COLO829 (cell line): ENCODE measurements around the gene OLR1.

Experiments
- DNase-seq: peaks from one replicate; pipeline ENCODE4 v3.0.0; 2012; ENCODE audit warnings: low spot score

OLR1 gene

DNA sequence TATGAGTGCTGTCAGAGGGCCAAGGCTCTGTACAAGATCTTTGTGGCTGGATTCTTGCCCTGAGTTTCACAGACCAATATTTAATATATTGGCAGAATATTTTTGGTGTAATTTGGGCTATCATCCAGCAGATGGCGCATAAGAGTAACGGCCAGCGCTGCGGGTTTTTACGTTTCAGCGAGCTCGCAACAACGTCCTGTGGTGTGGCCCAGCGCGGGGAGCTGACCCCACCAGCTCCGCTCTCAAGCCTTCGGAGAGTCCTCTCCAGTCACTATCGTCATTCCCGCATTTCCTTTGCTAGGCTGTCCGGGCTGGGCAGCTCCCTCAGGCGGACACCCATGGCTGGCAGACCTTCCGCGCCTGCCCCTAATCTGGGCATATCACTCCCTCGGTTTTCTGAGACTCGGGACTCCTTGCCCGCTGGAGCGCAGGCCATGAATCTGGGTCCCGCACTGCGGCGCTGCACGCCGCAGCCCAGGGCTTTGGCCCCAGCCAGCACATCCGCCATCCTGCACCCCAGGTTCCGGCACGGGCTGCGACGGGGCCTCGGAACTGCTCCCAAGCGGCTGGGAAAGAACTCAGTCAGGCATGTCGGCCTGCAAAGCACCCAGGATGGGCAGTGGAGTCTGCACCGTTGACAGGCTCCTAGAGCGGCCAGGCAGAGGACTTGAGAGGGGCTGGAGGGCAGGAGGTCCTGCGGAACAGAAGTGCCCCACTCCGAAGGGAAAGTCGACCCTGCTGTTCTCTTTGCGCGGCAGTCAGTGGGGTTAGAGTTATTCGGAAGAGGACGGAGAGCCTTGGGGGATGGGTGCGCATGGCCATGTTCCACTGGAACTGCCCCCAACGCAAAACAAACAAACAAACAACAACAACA, 18.4 kb downstream of the OLR1 start:
- DNase-seq = peak; percentile 45

DNA sequence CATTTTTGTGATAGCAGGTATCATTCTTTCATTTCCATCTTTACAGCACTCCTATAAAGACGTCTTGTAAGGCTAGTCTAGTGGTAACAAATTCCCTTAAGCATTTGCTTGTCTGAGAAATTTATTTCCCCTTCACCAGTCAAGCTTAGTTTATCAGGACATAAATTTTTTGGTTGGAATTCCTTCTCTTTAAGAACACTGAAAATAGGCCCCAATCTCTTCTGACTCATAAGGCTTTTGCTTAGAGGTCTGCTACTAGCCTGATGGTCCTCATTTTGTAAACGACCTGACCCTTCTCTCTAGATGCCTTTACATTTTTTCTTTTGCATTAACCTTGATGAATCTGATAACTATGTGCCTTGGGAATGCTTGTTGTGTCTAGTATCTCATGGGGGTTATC, 20.3 kb downstream of the OLR1 start:
- no peak for DNase-seq

DNA sequence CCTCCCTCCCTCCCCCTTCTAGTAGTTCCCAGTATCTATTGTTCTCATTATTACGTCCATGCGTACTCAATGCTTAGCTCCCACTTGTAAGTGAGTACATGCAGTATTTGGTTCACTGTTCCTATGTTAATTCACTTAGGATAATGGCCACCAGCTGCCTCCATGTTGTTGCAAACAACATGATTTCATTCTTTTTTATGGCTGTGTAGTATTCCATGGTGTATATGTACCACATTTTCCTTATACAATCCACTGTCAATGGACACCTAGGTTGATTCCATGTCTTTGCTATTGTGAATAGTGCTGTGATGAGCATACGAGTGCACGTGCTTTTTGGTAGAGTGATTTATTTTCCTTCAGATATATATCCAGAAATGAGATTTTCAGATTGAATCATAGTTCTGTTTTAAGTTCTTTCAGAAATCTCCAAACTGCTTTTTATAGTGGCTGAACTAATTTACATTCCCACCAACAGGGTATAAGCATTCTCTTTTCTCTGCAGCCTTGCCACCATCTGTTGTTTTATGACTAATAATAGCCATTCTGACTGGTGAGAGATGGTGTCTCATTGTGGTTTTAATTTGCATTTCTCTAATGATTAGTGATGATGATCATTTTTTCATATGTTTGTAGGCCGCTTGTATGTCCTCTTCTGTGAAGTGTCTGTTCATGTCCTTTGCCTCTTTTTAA, 24.1 kb downstream of the OLR1 start:
- DNase-seq = no peak

DNA sequence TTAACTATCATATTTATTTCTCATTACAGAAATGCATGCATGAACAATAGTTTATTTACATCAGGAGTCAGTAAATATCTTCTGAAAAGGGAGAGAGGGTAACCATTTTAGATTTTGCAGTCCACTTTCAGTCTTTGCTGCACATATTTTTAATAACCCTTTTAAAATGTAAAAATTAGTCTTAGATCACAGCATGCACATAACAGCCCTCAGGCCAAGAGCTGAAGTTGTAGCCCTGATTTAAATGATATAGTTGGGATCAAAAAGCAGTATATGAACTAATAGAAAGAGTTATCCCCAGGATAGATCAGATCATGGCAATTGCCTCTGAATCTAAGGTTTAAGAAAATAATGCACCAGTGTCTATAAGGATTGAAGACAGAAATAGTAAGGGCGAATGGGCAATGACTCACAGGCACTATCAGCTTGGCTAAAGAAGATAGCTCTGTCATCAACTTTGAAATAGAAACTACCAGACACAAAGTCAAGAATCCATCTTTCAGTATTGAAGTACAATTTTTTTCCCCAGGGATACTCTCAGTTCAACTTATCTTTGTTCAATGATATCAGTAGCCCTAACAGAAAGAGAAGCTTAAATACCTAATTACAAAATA, 28.8 kb downstream of the OLR1 start:
- DNase-seq = peak; percentile 76

DNA sequence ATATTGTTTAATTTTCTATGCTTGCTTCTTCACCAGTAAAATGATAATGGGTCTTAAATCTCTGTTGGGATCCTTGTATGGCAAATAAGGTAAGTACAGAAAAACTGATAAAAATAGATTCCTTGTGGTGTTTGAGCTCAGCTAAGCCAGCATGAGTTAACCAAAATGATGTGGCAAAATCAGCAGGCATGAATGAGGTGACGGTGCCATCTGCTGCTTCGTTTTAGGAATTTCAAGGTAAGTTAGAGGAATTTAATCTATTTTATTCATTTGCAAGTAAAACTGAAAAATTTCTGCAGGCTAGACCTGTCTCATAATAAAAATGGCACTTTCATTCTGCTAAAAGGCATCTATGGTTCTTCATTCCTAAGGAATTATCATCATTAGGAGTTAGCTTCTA, 31.9 kb downstream of the OLR1 start:
- peak; percentile 54 for DNase-seq

DNA sequence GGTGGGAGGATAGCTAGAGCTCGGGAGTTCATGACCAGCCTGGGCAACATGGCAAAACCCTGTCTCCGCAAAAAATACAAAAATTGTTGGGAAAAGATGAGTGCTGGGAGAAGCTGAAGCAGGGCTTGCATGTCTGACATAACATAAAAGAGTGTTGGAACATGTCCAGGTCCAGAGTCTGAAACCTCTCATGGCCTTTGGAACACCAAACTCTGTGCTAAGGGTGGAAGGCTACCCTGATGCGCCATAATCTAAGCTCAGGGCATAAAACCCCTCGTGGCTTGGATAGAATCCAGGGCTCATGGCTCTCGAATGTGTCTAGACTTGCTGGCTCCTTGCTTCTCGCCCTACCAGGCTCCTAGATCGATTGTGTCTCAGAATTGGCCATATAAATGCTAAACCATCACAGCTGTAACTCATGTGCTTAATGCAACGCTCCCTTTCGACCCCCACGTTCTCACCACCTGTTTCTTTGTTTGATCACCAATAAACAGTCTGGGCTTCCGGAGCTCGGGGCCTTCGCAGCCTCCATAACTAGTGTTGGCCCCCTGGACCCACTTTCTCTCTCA, 35.2 kb downstream of the OLR1 start:
- DNase-seq = no peak

DNA sequence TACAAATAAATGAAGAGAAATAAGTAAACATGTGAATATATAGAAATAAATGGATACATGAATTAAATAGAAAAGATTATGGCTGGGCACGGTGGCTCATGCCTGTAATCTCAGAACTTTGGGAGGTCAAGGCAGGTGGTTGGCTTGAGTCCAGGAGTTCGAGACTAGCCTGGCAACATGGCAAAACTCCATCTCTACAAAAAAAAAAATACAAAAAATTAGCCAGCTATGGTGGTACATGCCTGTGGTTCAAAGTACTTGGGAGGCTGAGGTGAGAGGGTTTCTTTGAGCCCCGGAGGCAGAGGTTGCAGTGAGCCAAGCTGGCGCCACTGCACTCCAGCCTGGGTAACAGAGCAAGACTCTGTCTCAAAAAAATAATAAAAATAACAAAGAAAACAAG, 36.8 kb downstream of the OLR1 start:
- DNase-seq = no peak

DNA sequence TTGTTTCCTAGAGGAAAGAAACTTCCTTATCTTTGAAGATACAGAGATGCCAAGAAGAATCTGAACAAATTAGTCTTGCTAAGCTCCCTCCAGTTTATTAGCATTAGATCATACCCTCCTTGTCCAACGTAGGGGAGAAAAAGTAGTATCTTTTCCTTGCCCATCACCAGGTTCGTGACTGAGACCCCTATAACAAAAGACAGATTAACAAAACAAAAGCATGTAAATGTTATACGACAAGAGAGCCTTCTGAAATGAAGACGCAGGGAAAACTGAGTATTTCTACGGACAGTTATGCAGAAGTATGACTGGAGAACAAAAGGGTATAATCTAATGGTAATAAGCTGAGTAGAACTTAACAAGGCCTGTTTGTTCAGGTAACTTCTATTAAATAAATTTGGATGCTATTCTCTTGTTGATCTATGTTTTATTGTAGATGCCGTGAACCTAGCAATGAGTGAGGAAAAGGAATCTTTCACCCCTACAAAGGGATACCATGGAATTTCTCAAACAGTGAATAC, 39.0 kb downstream of the OLR1 start:
- DNase-seq = no peak

DNA sequence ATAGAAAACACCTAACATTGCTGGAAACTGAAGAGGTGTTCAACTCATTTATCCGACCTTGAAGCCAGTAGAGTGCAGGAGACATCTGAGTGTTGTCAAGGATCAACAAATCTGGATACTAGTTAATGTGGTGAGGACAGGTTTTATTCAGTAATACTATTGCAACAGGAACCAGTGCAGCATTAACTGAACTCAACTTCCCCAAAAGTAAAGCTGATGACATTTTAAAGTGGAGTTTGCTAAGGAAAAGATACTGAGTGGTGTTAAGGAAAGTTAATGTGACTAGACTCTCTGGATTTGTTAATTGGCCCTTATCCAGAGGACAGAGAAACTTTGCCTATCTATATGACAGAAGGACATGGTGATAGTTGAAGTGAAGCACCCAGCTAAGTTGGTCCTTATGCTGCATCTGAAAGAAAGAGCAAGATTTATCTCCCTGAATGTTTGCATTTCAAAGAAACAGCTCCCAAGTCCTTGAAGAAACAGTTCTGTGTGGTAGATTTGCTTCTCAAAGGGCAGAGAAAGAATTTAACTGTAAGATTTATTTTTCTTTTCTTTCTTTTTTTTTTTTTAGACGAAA, 40.7 kb downstream of the OLR1 start:
- no peak for DNase-seq

DNA sequence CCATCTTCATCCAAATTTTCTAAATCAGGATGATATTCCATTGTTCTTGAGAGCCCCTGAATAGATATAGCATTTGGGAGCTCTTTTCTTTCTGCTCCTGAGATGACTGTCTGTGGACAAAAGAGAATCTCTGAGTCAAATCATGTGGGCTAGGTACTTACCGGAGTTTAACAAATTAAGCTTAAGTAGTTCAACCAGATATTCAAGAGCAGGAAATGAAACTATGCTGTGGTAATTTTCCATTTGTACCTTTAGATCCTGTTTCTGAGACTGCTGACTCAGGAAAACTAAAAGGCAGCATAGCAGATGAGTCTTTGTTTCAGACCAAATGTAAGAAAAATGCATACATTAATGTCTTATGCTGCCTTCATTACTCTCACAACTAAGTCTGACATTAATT, 41.9 kb downstream of the OLR1 start, which contains the start of gene CLEC7A:
TSS of gene CLEC7A (minus strand) at position 158 of the 400 bp plus-strand sequence. CDS start at position 41, 117 bp downstream.
- no peak for DNase-seq

DNA sequence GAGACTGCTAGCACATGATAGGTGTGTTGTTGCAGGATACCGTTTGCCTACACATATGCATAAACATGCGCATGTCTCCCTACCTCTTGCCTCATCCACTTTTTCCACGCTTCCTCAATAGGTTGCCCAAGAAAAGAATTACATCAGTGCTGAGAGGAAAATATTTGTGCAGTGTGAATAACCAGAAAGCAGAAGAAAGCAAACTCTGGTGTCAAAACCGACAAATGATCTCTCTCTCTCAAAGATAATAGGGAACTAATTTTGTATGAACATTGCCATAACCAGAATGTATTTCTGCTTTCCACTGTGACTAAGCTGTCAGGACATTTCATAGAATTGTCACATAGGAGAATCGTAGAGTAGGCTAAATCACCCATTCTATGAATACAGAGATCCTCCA, 43.2 kb downstream of the OLR1 start:
- no peak for DNase-seq

DNA sequence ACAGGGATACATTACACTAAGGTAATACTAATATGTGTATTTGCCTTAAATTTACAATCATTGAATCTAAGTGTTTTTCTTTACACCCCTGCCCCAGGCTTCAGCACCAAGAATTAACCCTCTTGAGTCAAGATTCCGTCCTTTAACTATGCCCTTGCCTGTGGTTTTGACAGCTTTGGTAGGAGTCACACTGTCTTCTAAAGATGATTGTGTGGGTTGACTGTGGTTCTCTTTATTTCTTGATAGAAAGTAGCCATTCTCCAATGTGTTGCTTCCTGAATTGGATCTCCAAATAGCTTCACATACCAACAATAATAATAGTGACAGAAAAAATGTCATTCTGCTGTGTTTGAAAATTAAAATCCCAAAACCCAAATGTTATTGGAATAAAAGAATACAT, 45.5 kb downstream of the OLR1 start:
- no peak for DNase-seq

DNA sequence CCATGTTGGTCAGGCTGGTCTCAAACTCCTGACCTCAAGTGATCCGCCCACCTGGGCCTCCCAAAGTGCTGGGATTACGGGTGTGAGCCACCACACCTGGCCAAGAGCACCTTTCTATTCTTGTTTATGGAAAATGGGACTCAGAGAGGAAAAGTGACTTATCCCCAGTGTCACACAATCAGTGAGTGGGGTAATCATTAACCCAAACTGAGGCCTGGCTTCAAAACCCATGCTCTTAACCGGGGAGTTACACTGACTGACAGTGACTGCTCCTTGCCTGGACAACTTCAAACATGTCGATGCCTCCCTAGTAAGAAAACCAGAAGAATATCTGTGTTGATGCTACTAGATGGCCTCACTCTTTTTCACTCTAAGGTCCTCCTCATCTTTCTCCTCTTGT, 49.2 kb downstream of the OLR1 start:
- DNase-seq = no peak

DNA sequence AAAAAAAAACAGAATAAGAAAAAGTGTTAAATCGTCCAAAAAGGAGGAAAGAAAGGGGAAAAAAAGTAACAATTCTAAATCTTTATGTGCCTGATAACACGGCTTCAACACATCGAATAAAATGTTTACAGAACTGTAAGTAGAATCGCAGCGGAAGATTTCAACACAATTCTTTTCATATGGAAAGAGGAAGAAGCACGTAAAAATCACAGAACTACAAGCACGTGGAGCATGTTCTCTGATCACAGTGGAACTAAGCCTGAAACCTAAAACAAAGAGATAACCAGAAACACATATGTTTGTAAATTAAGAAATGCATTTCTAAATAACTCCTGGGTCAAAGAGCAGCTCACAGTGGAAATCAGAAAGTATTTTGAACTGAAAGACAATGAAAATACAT, 50.7 kb downstream of the OLR1 start:
- no peak for DNase-seq

DNA sequence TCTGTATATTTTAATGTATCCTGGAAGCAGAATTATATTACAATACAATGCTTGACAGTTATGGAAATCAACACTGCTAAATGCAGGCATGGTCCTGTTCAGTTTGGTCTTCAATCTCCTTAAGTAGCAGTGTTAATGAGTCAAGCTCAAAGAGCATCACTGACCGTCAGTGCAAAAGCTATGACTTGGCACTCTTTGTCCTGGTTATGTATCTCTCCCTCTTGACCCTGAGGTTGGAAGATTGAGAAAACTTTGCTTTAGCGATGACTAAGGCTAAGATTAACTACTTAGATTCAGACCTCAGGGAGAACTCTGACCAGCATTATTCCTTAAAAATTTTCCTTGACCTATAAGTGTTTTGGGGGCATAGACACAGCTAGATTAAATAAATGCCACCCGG, 52.9 kb downstream of the OLR1 start:
- DNase-seq = no peak

DNA sequence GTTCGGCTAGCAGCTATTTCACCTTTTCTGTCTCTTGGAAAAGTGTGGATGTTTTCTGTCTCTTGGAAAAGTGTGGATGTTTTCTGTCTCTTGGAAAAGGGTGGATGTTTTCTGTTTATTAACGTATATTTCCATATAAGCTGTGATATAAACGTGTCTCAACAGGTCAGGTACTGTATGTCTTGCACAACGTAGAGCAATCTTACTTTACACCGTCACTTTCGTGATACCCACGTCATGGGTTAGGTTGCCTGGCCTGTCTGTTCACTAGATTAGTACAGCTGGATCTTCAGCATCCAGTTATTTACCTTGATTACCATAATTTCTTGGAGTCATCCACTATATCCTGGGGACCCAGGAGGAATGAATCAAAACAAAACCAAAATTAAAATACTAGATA, 56.0 kb downstream of the OLR1 start:
- DNase-seq = no peak

DNA sequence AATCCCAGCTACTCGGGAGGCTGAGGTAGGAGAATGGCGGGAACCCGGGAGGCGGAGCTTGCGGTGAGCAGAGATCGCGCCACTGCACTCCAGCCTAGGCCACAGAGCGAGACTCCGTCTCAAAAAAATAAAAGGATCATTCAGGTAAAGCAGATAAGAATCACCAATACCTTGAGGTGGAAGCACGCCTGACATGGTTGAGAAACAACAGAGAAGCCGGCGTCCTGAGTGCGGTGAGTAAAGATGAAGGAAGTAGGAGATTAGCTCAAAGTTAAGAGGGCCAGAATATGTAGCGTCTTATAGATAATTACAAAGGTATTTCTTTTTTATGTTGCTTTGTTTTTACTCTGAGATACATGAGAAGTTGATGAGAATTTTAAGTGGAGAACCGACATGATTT, 56.6 kb downstream of the OLR1 start:
- no peak for DNase-seq

DNA sequence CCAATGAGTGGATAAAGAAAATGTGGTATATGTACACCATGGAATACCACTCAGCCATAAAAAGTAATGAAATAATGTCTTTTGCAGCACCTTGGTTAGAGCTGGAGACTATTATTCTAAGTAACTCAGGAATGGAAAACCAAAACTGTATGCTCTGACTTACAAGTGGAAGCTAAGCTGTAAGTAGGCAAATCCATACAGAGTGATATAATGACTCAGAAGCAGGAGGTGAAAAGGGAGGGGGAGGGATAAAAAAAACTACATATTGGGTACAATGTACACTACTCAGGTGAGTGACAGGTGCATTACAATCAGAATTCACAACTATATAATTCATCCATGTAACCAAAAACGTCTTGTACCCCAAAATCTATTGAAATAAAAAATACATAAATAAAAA, 58.0 kb downstream of the OLR1 start:
- DNase-seq = no peak

DNA sequence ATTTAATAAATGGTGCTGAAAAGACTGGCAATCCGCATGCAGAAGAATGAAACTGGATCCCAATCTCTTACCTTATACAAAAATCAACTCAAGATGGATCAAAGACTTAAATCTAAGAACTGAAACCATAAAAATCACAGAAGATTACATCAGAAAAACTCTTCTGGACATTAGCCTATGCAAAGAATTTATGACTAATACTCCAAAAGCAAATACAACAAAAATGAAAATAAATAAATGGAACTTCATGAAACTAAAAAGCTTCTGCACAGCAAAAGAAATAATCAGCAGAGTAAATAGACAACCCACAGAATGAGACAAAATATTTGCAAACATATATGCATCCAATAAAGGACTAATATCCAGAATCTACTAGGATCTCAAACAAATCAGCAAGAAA, 58.9 kb downstream of the OLR1 start:
- no peak for DNase-seq

DNA sequence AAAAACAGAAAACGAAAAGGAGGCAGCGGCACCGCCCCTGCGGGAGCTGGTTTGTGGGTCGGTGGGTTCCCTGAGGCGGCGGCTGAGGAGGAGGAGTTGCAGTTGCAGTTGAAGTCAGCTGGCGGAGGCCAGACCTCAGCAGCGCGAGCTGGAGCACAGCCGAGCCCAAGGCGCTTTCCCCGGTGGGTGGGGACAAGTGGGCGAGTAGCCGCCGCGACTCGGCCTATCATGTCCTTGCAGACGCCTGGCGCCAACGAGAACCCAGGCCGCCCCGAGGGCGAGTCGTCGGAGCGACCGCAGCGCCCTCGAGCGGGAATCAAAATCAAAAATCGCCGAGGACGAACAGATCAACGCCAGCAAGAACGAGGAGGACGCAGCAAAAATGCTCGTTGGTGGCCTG, 60.5 kb downstream of the OLR1 start:
- no peak for DNase-seq

DNA sequence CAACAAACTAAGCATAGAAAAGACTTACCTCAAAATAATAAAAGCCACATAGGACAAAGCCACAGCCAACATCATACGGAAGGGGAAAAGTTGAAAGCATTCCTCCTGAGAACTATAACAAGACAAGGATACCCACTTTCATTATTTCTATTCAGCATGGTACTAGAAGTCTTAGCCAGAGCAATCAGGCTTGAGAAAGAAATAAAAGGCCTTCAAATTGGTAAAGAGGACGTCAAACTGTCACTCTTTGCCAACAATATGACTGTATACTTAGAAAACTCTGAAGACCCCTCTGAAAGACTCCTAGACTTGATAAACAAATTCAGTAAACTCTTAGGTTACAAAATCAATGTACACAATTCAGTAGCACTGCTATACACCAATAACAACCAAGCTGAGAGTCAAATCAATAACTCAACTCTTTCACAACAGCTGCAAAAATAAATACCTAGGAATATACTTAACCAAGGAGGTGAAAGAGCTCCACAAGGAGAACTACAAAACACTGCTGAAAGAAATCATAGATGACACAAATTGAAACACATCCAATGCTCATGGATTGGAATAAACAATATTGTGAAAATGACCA, 61.6 kb downstream of the OLR1 start:
- DNase-seq = no peak
